Activated T-cell treated with anti-CD3 and anti-CD28 coated beads, Interleukin-2, amount 50 U/mL, for 48 hours (primary cell): ENCODE measurements around the gene RGS19.

Experiments
- DNase-seq, 2 experiments: peaks; one replicate each; pipeline ENCODE4 v3.0.0-alpha.2; 2020

The RGS19 gene

DNA sequence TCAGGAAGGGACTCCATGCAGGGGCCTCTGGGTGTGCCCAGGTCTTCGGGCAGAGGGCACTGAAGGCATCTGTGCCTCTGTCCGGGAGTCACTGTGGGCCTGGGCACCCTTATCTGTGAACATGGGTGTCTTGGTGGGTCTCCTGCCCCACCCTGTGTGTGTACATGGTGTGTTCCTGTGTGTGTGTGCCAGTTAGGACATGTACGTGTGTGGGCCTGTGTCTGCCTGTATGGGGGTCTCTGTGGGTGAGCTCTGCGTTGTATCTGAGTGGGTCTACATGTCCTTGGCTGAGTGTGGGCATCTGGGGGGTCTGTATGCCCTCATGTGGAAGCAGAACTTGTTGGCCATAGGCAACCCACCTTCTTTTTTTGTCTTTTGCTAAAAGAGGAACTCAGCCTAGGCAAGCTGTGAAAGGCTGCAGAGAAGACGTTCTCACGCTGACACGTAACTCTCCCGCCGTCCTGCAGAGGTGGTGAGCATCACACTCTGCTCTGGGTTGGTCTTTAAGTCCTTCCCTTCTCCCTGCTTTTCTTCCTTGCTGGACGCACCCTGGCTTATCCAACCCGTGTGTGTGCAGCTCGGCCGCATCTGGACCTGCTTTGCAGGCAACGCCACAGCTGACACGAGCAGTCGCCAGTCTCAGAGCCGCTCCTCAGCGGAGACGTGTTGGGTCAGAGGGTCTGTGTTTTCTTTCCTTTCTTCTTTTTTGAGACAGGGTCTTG, 28.6 kb upstream of the RGS19 start:
- peak in 1 of 2 experiments; percentile 15 for DNase-seq

DNA sequence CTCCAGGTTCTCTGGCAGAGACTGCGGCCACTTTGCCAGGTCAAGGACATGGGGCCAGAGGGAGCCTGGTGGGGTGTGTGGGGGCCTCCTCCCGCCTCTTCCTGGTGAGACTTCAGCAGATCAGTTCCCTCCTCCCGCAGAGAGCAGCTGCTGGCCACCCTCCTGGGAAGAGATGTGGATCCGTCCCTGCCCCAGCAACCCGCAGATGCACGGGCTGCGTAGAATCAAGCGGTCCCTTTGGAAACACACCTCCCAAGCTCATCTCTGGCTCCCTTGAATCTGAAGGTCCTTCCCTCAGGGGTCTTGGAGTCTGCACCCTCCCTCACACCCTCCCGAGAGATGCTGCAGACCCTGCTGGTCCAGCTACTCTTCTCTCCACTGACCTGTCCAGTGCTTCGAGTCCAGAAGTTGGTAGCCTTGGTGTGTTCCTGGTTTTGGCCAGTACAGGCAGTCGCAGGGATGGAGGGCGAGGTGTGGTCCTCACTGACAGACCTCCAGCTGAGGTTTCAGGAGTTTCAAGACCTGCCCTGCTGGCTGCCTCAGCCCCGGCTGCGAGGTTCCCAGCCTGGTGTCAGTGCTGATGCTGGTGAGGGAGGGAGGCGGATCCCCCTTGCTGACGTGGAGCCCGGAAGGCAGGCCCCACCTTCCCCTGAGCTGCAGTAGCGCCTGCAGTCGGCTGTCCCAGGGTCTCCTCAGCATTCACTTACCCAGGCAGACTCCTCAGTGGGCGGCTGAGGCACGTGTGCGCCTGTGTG, 27.8 kb upstream of the RGS19 start, which contains the start of gene NPBWR2:
Gene NPBWR2, minus strand, starts transcription at position 585 of the 755 bp plus-strand sequence. CDS start 734 bp downstream, outside the sequence.
- DNase-seq: peak; percentile 23 to 35

DNA sequence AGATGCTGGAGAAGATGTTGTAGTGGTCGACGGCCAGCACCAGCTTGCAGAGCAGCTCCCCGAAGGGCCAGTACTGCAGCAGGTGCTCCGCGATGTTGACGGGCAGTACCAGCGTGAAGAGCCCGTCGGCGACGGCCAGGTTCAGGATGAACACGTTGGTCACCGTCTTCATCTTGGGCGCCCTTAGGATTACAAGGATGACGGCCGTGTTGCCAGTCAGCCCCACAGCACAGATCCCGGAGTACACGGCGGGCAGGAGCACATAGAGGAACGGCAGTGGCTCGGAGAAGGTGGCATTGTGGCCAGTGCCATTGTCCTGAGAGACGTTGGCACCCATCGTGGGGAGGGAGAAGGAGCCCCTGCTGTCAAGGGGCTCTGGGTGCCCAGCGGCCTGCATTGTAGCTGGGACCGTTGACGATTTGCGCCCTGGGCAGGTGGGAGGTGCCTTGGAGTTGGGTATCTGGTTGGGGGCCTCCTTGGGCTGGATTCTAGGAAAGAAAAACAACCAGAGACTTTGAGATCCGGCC, 27.2 kb upstream of the RGS19 start:
- DNase-seq: peak; percentile 12 to 14

DNA sequence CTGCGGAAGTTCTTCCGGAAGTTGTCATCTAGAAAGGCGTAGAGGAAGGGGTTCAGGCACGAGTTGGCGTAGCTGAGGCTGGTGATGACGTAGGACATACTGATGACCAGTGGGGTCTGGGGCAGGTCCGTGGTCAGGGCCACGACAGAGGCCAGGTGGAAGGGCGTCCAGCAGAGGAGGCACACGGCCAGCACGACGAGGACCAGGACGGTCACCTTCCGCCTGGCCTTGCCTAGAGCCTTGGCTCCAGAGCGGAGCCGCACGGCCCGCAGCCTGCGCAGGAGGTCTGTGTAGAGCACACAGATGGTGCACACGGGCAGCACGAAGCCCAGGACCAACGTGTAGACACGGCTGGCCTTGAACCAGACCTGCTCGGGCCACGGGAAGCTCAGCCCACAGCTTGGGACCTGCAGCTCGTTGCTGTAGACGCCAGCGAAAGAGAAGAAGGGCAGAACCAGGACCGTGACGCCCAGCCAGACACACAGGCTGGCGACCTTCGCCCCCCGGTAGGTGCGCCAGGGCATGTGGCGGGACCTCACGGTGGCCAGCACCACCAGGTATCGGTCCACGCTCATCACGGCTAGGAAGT, 26.6 kb upstream of the RGS19 start:
- peak; percentile 11 to 12 for DNase-seq

DNA sequence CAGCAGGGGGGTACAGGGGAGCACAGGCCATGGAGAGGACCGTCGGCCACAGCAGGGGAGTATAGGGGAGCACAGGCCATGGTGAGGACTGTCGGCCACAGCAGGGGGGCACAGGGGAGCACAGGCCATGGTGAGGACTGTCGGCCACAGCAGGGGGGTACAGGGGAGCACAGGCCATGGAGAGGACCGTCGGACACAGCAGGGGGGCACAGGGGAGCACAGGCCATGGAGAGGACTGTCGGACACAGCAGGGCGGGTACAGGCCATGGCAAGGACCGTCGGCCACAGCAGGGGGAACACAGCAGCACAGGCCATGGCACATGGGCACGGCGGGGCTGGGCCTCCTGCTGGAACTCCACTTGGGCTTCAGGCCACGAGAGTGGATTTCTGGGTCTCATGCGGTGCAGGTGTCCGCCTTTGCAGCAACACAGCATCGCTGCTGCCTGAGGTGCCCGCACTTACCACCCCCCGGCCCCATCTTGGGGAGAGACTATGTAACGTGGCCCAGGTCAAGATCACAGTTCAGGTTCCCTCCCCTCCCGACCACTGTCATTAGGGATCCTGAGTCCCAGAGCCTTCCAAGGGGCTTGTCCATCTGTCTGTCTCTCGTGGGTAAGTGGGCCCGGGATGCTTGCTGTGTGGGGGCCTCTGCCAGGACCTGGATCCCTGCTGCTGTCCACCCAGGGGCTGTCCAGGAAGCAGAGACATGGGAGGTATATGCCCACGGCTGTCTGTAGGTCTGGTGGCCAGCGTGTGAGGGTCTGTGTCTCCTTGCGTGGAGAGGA, 25.5 kb upstream of the RGS19 start:
- peak; percentile 14 to 17 for DNase-seq

DNA sequence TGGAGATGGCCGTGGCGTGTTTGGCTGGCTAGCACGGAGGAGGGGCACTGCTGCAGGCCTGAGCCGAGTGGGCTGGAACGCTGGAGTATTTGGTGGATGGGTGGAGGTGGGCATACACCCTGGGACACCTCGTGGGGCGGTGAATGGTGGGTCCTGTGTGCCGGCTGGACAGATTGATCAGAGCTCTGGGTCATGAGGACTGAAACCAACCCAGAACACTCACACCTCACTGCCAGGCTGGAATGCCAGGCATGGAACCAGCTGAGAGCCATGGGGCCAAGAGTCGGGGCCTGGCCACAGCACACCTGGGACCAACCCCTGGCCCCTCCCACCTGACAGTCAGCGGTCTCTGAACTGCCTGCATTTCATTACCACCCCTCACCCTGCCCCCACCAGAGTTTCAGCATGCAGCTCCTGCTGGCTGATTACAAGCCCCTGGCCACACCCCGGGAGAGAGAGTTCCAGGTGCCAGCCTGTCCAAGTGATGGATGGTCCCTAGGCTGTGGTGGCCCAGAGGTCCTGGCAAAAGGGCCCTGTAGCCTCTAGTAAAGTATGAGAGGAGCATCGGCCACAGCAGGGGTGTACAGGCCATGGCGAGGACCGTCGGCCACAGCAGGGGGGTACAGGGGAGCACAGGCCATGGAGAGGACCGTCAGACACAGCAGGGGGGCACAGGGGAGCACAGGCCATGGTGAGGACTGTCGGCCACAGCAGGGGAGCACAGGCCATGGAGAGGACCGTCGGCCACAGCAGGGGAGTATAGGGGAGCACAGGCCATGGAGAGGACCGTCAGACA, 24.8 kb upstream of the RGS19 start:
- peak; percentile 11 to 13 for DNase-seq

DNA sequence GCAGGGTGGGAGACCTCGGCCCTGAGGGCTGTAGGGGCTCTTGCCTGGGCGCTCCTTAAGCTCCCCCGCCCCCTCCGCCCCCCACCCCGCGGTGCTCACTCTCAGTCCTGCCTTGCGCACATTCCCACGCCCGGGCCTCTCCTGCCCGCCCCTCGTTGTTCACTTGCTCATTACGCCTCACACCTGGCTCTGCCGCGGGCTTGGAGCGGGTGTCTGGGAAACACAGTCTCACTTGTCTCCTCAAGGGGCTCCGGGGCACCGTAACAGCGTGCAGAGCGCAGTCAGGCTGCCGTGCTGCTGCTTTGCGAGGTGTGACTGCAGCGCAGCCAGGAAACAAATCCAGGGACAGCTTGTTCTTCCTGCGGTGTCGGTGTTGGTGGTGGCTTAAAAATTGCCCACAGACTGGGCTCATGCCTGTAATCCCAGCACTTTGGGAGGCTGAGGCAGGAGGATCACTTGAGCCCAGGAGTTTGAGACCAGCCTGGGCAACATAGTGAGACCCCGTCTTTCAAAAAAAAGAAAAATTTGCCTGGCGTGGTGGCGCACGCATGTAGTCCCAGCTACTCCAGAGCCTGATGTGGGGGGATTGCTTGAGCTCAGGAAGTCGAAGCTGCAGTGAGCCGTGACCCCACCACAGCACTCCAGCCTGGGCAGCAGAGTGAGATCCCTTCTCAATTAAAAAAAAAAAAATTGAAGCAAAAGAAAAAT, 23.5 kb upstream of the RGS19 start:
- DNase-seq: peak in 1 of 2 experiments; percentile 8

DNA sequence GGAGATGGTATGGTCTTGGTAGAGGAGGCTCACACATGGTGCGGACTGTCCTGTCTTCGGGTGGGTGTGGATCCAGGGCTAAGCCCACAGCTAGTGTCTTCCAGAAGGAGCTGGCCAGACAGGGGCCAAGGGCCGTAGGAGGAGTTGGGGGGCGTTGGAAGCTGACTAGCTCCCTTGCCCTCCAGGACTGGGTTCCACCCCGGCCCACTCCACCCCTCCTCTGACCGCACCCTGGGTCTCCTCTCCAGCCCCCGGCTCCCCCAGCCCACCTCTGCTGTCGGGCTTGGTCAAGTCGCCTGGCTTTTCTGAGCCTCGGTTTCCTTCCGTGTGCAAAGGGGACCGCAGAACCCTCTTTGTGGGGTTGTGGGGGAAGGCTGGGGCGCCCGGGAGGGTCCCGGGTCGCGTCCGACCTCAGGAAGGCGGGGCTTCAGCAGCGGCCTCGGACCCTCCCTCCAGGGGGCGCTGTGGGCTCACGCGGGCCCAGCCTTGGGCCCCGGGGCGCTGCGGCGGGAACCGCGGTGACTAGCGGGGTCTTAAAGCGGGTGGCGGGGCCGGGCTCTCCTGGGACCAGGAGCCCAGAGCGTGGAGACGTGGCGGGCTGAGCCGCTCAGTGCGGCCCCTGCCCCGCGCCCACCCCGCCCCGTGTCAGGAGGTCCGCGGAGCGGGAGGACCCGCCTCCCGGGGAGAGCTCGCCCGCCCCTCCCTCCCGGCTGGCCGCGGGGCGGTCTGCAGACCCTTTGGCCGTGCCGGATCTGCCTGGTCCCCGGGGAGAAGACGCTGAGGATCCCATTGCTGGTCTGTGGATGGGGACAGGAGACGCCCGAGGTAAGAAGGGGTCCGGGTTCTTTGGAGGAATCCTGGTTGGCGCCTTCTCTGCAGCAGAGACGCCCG, 22.7 kb upstream of the RGS19 start:
- peak; percentile 80 to 85 for DNase-seq

DNA sequence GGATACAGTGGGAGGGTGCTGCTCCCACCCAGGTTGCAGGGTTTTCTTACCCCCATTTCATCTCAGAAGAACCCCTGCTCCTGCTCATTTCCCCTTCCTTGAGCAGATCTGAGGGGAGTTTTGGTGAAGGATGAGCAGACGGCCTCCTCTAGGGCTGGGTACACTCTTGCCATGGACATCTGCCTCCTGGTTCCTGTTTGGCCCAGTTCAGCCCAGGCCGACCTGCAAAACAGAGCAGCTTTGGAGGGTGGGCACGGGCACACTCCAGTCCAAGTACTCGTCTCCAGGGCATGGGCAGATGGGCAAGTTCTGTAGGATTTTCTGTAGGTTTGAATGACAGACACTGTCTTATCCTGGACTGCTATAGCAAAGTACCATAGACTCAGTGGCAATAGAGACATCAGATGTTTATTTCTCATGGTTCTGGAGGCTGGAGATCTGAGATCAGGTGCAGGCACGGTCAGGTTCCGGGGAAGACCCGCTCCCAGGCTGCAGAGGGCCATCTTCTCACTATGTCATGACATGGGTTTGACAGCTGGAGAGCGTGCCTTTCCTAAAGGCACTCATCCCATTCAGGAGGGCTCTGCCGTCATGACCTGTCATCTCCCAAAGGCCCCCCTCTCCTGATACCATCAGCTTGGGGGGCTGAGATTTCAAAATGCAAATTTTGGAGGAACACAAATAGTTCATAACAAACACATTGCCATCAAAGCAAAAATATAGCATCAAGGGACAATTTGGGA, 21.8 kb upstream of the RGS19 start:
- no peak for DNase-seq

DNA sequence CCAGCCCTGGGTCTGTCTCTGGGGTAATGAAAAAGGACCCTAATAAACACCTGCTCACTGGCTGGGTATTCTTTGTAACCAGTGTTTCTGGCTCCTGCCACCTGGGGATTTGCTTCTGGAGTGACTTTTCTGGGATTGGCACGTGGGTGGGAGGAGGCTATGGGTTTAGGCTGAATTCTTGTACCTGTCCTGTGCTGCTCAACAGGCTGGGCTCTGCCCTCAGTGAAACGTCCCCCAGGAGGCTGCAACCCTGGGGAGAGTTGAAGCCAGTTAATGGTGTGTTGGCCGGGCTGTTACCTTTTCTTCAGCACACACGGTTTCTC, 21.2 kb upstream of the RGS19 start:
- DNase-seq: no peak

DNA sequence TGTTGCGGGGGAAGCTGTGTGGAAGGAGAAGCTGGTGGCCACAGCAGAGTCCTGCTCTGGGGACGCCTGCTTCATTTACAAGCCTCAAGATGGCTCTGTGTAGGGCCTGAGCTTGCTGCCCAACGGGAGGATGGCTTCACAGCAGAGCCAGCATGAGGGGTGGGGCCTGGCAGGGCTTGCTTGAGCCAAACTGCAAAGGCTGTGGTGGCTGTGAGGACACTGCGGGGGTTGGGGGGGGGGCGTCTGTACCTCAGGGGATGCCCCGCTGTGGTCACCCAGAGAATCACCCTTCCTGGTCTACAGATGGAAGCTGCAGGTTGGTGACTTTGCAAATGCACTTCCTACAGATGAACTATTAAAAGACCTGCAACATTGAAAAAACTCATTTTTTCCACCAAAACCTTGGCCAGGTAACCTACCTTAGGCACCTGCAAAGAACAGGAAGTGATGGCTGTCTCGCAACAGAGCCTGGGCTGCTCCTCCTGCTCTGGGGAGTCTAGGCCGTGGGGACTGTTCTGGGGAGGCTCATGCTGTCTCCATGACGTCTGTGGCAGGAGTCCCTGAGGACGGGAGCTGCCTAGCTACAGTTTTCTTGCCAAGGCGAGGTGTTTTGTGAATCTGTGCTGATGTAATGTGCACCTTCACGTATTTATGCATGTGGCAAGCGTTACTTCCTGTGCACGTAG, 20.7 kb upstream of the RGS19 start:
- DNase-seq: no peak

DNA sequence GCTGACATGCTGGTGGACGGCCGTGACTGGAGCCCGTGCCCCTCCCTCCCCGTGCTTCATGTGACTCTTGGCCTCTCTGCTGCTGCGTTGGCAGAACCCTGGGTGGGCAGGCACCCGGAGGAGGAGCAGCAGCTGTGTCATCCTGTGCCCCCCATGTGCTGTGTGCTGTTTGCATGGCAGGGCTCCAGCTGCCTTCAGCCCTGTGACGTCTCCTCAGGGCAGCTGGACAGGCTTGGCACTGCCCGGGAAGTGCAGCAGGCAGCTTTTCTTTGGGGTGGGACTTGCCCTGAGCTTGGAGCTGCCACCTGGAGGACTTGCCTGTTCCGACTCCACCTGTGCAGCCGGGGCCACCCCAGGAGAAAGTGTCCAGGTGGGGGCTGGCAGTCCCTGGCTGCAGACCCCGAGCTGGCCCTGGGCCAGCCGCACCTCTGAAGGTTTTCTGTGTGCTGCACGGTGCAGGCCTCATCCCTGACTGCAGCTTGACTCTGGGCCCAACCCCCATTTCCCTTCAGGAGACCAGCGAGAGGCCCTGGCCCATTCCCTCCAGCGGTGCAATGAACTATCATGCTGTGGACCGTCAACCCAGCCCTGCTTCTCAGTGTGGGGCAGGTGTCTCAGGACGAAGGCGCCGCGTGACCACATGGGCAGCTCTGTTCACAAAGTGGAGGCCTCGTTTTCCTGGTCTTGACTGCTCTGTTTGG, 19.9 kb upstream of the RGS19 start:
- no peak for DNase-seq

DNA sequence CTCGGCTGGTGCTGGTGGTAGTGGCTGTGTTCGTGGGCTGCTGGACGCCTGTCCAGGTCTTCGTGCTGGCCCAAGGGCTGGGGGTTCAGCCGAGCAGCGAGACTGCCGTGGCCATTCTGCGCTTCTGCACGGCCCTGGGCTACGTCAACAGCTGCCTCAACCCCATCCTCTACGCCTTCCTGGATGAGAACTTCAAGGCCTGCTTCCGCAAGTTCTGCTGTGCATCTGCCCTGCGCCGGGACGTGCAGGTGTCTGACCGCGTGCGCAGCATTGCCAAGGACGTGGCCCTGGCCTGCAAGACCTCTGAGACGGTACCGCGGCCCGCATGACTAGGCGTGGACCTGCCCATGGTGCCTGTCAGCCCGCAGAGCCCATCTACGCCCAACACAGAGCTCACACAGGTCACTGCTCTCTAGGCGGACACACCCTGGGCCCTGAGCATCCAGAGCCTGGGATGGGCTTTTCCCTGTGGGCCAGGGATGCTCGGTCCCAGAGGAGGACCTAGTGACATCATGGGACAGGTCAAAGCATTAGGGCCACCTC, 19.2 kb upstream of the RGS19 start:
- no peak for DNase-seq

DNA sequence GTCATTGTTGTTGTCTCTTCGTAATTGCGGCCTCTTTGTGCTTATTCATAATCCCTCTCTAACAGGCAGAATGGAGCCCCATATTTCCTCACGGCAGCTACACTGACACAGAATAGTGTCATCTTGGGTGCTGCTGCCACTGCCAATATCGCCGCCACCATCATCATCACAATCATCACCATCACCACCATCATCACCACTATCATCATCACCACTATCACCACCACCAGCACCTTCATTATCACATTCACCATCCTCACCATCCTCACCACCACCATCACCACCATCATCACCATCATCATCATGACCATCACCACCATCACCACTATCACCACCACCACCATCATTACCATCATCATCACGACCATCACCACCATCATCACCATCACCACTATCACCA, 17.2 kb upstream of the RGS19 start:
- DNase-seq: no peak

DNA sequence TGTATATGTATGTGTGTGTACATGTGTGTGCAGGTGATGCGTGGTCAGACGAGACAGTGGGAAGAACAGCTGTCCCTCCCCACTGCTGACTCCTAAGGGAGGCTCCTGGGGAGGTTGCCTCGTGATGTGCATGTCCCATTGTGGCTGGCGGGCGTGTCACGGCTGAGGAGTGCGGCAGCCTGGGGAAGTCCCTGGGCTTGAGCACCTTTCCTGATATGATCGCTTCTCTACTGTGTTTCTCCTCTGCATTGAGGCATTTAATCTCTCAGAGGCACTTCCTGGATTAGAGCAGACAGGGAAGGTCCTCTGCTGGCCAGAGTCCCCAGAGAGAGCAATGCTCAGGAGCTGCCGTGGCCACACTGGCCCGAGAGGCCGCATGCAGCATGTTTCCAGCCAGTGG, 16.6 kb upstream of the RGS19 start:
- DNase-seq: no peak

DNA sequence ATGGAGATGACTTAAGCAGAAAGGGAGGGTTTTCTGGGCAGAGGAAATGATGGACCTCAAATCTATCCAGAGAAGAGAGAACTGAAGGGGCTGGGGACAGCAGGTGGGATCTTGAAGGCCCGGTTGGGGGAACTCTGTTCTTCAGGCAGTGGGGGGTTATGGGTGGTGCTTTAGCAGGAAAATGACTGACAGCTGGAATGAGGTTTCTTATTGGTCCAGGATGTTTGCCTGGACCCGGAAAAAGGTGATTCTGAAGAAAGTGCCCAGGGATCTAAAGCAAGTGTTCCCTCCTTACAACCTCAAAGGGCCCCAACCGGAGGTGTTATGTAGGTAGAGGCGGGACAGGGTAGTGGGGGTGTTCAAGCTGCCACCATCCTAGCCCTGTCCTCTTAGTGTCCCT, 16.1 kb upstream of the RGS19 start:
- no peak for DNase-seq

DNA sequence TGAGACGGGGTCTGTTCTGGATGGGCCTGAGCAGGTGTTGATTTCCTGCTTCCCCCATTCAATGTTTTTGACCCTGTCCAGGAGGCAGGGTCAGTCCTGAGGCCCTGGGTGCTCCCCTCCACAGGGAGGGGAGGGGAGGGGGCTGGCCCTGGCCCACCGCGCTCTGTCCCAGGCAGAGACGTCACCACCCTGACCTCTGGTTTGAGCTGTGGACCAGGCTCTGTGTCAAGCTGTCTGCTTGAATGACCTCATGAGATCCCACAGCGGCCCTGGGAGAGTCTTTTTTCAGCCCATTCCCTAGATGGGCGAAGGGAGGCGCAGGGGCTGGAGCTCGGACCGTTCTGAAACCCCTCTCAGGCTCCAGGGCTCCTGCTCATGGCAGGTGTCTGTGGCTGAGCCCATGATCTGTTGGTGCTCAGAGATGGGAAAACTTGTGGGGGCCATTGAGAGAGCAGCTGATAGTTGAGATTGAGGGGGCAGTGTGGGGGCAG, 13.7 kb upstream of the RGS19 start:
- DNase-seq: no peak
